Activated naive CD8-positive, alpha-beta T cell treated with anti-CD3 and anti-CD28 coated beads, Interleukin-2, amount 10 ng/mL, durations not matched to agents 7 days and 5 days (primary cell): ENCODE data around the gene KCNQ5. TPM values are rescaled to one million over a fixed set of nuclear protein-coding genes. Genes with fewer than 3 reads are reported as not detected.

Experiments used
- ATAC-seq: fragments of 150-1000 bp; cut with Tn5 transposase; one replicate; pipeline ENCODE4 v1.10.0; 2021; ENCODE audit warnings: low read depth, moderate library complexity
- POLR2A ChIA-PET: fragments of 350-600 bp; sonication (Branson Sonifier 250); formaldehyde crosslinking; loops from one replicate; lab custom pipeline; 2021; ENCODE audit warnings: antibody characterized with exemption; lab: Charles Lee
- DNase-seq: peaks from one replicate; pipeline ENCODE4 v3.0.0; 2021
- H3K27ac Mint-ChIP-seq: one replicate; pipeline ENCODE4 v1.8.0; 2022; ENCODE audit warnings: mild to moderate bottlenecking, mixed read lengths
- H3K27me3 Mint-ChIP-seq: one replicate; pipeline ENCODE4 v1.8.0; 2022; ENCODE audit warnings: mild to moderate bottlenecking, moderate library complexity, mixed read lengths
- H3K36me3 Mint-ChIP-seq: one replicate; pipeline ENCODE4 v1.8.0; 2021; ENCODE audit warnings: mild to moderate bottlenecking, mixed read lengths
- H3K4me1 Mint-ChIP-seq: one replicate; pipeline ENCODE4 v1.8.0; 2021; ENCODE audit warnings: mixed read lengths
- H3K4me3 Mint-ChIP-seq: one replicate; pipeline ENCODE4 v1.8.0; 2022; ENCODE audit warnings: mild to moderate bottlenecking, moderate library complexity, mixed read lengths
- H3K9me3 Mint-ChIP-seq: one replicate; pipeline ENCODE4 v1.8.0; 2021; ENCODE audit warnings: mixed read lengths
- total RNA-seq, 2 experiments: library from RNA; stranded (reverse); gene quantifications; one replicate each; pipeline ENCODE4 v1.2.3, GENCODE V29; 2021

Gene KCNQ5
- total RNA-seq, 2 experiments from 2014 or later = 4.3 to 5.1 TPM

GRCh38 chr6:73042892-73043291, 421.0 kb downstream of the KCNQ5 start:
- no peaks in the 10 kb centered on the region for H3K4me1 Mint-ChIP-seq
- POLR2A ChIA-PET = no interaction called here
- H3K27ac Mint-ChIP-seq = no peak overlapping the region
- no peak for ATAC-seq
- H3K27me3 Mint-ChIP-seq = no peaks in the 10 kb centered on the region
- no peak for DNase-seq
- peaks cover 7% of the 10 kb centered on the region for H3K9me3 Mint-ChIP-seq
- H3K36me3 Mint-ChIP-seq = peaks cover 4% of the 10 kb centered on the region
- H3K4me3 Mint-ChIP-seq = no peak overlapping the region

- ATAC-seq (no peak), DNase-seq (no peak)
- Mint-ChIP-seq H3K4me1 (no peaks in the 10 kb centered on the region), H3K27me3 (no peaks in the 10 kb centered on the region), H3K27ac (no peak overlapping the region), H3K9me3 (peaks cover 7% of the 10 kb centered on the region), H3K36me3 (peaks cover 4% of the 10 kb centered on the region), H3K4me3 (no peak overlapping the region)
- POLR2A ChIA-PET = no interaction called here
Measured at GRCh38 chr6:73043446-73043845, 421.6 kb downstream of the KCNQ5 start.

GRCh38 chr6:73045609-73046008, 423.7 kb downstream of the KCNQ5 start:
- DNase-seq (no peak), ATAC-seq (no peak)
- Mint-ChIP-seq H3K27me3 (no peaks in the 10 kb centered on the region), H3K36me3 (peaks cover 3% of the 10 kb centered on the region), H3K27ac (no peak overlapping the region), H3K4me3 (no peak overlapping the region), H3K9me3 (peaks cover 2% of the 10 kb centered on the region), H3K4me1 (no peaks in the 10 kb centered on the region)
- POLR2A ChIA-PET = no interaction called here

- peaks cover 2% of the 10 kb centered on the region for H3K36me3 Mint-ChIP-seq
- no peak for ATAC-seq
- H3K27ac Mint-ChIP-seq = no peak overlapping the region
- POLR2A ChIA-PET = no interaction called here
- H3K9me3 Mint-ChIP-seq = peaks cover 1% of the 10 kb centered on the region
- H3K27me3 Mint-ChIP-seq = no peaks in the 10 kb centered on the region
- no peaks in the 10 kb centered on the region for H3K4me1 Mint-ChIP-seq
- no peak for DNase-seq
- no peak overlapping the region for H3K4me3 Mint-ChIP-seq
Measured at GRCh38 chr6:73047801-73048200, 425.9 kb downstream of the KCNQ5 start.

- DNase-seq (no peak), ATAC-seq (no peak)
- Mint-ChIP-seq H3K36me3 (peaks cover 2% of the 10 kb centered on the region), H3K4me3 (no peak overlapping the region), H3K9me3 (peaks cover 1% of the 10 kb centered on the region), H3K4me1 (no peaks in the 10 kb centered on the region), H3K27me3 (no peaks in the 10 kb centered on the region), H3K27ac (no peak overlapping the region)
- POLR2A ChIA-PET = no interaction called here
Measured at GRCh38 chr6:73049971-73050594, 428.2 kb downstream of the KCNQ5 start.

- H3K27ac Mint-ChIP-seq = no peak overlapping the region
- ATAC-seq (no peak), DNase-seq (no peak)
- no peaks in the 10 kb centered on the region for H3K4me1 Mint-ChIP-seq
- no peak overlapping the region for H3K4me3 Mint-ChIP-seq
- H3K27me3 Mint-ChIP-seq = no peaks in the 10 kb centered on the region
- peaks cover 2% of the 10 kb centered on the region for H3K36me3 Mint-ChIP-seq
- H3K9me3 Mint-ChIP-seq = peaks cover 1% of the 10 kb centered on the region
- POLR2A ChIA-PET = no interaction called here
Measured at GRCh38 chr6:73050706-73051105, 428.8 kb downstream of the KCNQ5 start.

- ATAC-seq (no peak), DNase-seq (no peak)
- Mint-ChIP-seq H3K9me3 (peaks cover 3% of the 10 kb centered on the region), H3K27me3 (no peaks in the 10 kb centered on the region), H3K4me1 (no peaks in the 10 kb centered on the region), H3K4me3 (no peak overlapping the region), H3K27ac (no peak overlapping the region), H3K36me3 (peaks cover 2% of the 10 kb centered on the region)
- POLR2A ChIA-PET = no interaction called here
Measured at GRCh38 chr6:73051147-73051546, 429.3 kb downstream of the KCNQ5 start.

GRCh38 chr6:73054958-73055357, 433.1 kb downstream of the KCNQ5 start:
- ATAC-seq (no peak), DNase-seq (no peak)
- Mint-ChIP-seq H3K27me3 (no peaks in the 10 kb centered on the region), H3K27ac (no peak overlapping the region), H3K4me3 (no peak overlapping the region), H3K36me3 (peaks cover 1% of the 10 kb centered on the region), H3K4me1 (no peaks in the 10 kb centered on the region), H3K9me3 (peaks cover 3% of the 10 kb centered on the region)
- POLR2A ChIA-PET = no interaction called here

GRCh38 chr6:73058736-73059135, 436.9 kb downstream of the KCNQ5 start:
- Mint-ChIP-seq H3K36me3 (no peaks in the 10 kb centered on the region), H3K4me3 (no peak overlapping the region), H3K9me3 (peaks cover 1% of the 10 kb centered on the region), H3K4me1 (no peaks in the 10 kb centered on the region), H3K27me3 (no peaks in the 10 kb centered on the region), H3K27ac (no peak overlapping the region)
- no peak for ATAC-seq
- POLR2A ChIA-PET = no interaction called here
- no peak for DNase-seq

GRCh38 chr6:73062130-73062529, 440.3 kb downstream of the KCNQ5 start:
- no peaks in the 10 kb centered on the region for H3K9me3 Mint-ChIP-seq
- no peak for ATAC-seq
- no peak for DNase-seq
- H3K4me1 Mint-ChIP-seq = peaks cover 4% of the 10 kb centered on the region
- no peak overlapping the region for H3K4me3 Mint-ChIP-seq
- H3K36me3 Mint-ChIP-seq = no peaks in the 10 kb centered on the region
- POLR2A ChIA-PET = no interaction called here
- peaks cover 1% of the 10 kb centered on the region for H3K27me3 Mint-ChIP-seq
- no peak overlapping the region for H3K27ac Mint-ChIP-seq

GRCh38 chr6:73062837-73063236, 441.0 kb downstream of the KCNQ5 start:
- Mint-ChIP-seq H3K36me3 (no peaks in the 10 kb centered on the region), H3K27me3 (peaks cover 1% of the 10 kb centered on the region), H3K4me1 (peaks cover 4% of the 10 kb centered on the region), H3K4me3 (no peak overlapping the region), H3K9me3 (no peaks in the 10 kb centered on the region), H3K27ac (no peak overlapping the region)
- POLR2A ChIA-PET = no interaction called here
- DNase-seq = no peak
- ATAC-seq = no peak

- Mint-ChIP-seq H3K9me3 (no peaks in the 10 kb centered on the region), H3K4me3 (no peak overlapping the region), H3K27me3 (peaks cover 1% of the 10 kb centered on the region), H3K36me3 (no peaks in the 10 kb centered on the region), H3K4me1 (peaks cover 4% of the 10 kb centered on the region), H3K27ac (no peak overlapping the region)
- ATAC-seq (no peak), DNase-seq (no peak)
- POLR2A ChIA-PET = no interaction called here
Measured at GRCh38 chr6:73064266-73064665, 442.4 kb downstream of the KCNQ5 start.

GRCh38 chr6:73073238-73073637, 451.4 kb downstream of the KCNQ5 start:
- Mint-ChIP-seq H3K4me1 (no peaks in the 10 kb centered on the region), H3K27me3 (no peaks in the 10 kb centered on the region), H3K9me3 (no peaks in the 10 kb centered on the region), H3K27ac (no peak overlapping the region), H3K4me3 (no peak overlapping the region), H3K36me3 (no peaks in the 10 kb centered on the region)
- ATAC-seq (no peak), DNase-seq (no peak)
- POLR2A ChIA-PET = no interaction called here

GRCh38 chr6:73074175-73074574, 452.3 kb downstream of the KCNQ5 start:
- Mint-ChIP-seq H3K4me1 (no peaks in the 10 kb centered on the region), H3K9me3 (no peaks in the 10 kb centered on the region), H3K27ac (no peak overlapping the region), H3K27me3 (no peaks in the 10 kb centered on the region), H3K36me3 (no peaks in the 10 kb centered on the region), H3K4me3 (no peak overlapping the region)
- POLR2A ChIA-PET = no interaction called here
- no peak for DNase-seq
- ATAC-seq = no peak
